Measurements from ENCODE around the gene SFSWAP.

GRCh38 chr12:131844140-131844539, 133.2 kb downstream of the SFSWAP start:
- no peak for TF ChIP-seq CTCF (IDR thresholded peaks at IDR 0.05; ENCODE audit: poor library complexity, severe bottlenecking)
- TF ChIP-seq SMC3 (conservative IDR thresholded peaks at IDR 0.05; ENCODE audit: poor library complexity) = no peak
- no peak for TF ChIP-seq TAF1 (IDR thresholded peaks at IDR 0.05; ENCODE audit: low read depth)
- no peak for TF ChIP-seq EP300 (conservative IDR thresholded peaks at IDR 0.05; ENCODE audit: poor library complexity, severe bottlenecking)
- TF ChIP-seq EZH2 (IDR thresholded peaks at IDR 0.05; ENCODE audit: borderline replicate concordance, insufficient read depth, low read length, poor library complexity, severe bottlenecking) = no peak

Data from neural cell (in vitro differentiated cells).